Measurements from ENCODE around the gene ENDOV.

ENDOV gene

GRCh38 chr17:80473701-80474100 lies 58.7 kb downstream of the ENDOV start:
- H3K27ac ChIP-seq, result peak overlapping the region; percentile 19; the same call in 1 of the 2 replicates
- TF ChIP-seq CTCF (conservative IDR thresholded peaks at IDR 0.05; ENCODE audit: low read depth), result no peak
- ChIA-PET CTCF (interaction anchor here (0.6 to 2.1 kb wide), 3 partner anchors 39 to 145 kb away, joined by 3 to 8 read pairs (median 6); no protein-coding TSS in a partner anchor), POLR2A (ENCODE audit: low non-redundant PET) (no interaction called here)
- DNase-seq (ENCODE audit: low spot score), result no peak

GRCh38 chr17:80474231-80474960 lies 59.4 kb downstream of the ENDOV start:
- peak; percentile 49 for DNase-seq (ENCODE audit: low spot score)
- H3K27ac ChIP-seq, result peak overlapping the region; percentile 19
- CTCF ChIA-PET, result interaction anchor here (0.5 to 1.1 kb wide), 5 partner anchors 24 to 101 kb away, joined by 3 to 12 read pairs (median 4); no protein-coding TSS in a partner anchor
- POLR2A ChIA-PET (ENCODE audit: low non-redundant PET), result no interaction called here
- peak; percentile 33 for TF ChIP-seq CTCF (conservative IDR thresholded peaks at IDR 0.05; ENCODE audit: low read depth)

- POLR2A ChIA-PET (ENCODE audit: low non-redundant PET), result interaction anchor here (1.2 kb wide), 1 partner anchor 21 kb away, joined by 3 read pairs; no protein-coding TSS in a partner anchor
- CTCF ChIA-PET, result interaction anchor here (0.5 to 1.1 kb wide), 6 partner anchors 18 to 100 kb away, joined by 3 to 12 read pairs (median 4); no protein-coding TSS in a partner anchor
Observed at GRCh38 chr17:80474961-80475909, 60.3 kb downstream of the ENDOV start.

GRCh38 chr17:80475910-80476876 lies 61.2 kb downstream of the ENDOV start, which contains the start of gene NPTX1:
Gene NPTX1, minus strand, starts transcription at chr17:80476607. Its CDS starts 161 bp downstream, at chr17:80476446.
- no peak within 1 kb of the TSS for H3K27ac ChIP-seq
- POLR2A ChIA-PET (ENCODE audit: low non-redundant PET), result interaction anchor here (1.2 kb wide), 1 partner anchor 22 kb away, joined by 3 read pairs; no protein-coding TSS in a partner anchor
- no peak for TF ChIP-seq CTCF (conservative IDR thresholded peaks at IDR 0.05; ENCODE audit: low read depth)
- peak; percentile 44 for DNase-seq (ENCODE audit: low spot score)
- CTCF ChIA-PET, result interaction anchor here (0.5 to 0.9 kb wide), 2 partner anchors 19 to 27 kb away, joined by 4 to 6 read pairs; no protein-coding TSS in a partner anchor

More at GRCh38 chr17:80474961-80475909, 60.3 kb downstream of the ENDOV start:
- peak overlapping the region; percentile 19; the same call in 1 of the 2 replicates for H3K27ac ChIP-seq
- no peak for TF ChIP-seq CTCF (conservative IDR thresholded peaks at IDR 0.05; ENCODE audit: low read depth)
- no peak for DNase-seq (ENCODE audit: low spot score)

- POLR2A ChIA-PET (ENCODE audit: low non-redundant PET), result no interaction called here
- no peak for DNase-seq (ENCODE audit: low spot score)
- CTCF ChIA-PET, result interaction anchor here (0.6 to 1.2 kb wide), 6 partner anchors 12 to 504 kb away, joined by 3 to 6 read pairs (median 4); no protein-coding TSS in a partner anchor
- H3K27ac ChIP-seq, result no peak overlapping the region
- no peak for TF ChIP-seq CTCF (conservative IDR thresholded peaks at IDR 0.05; ENCODE audit: low read depth)
Observed at GRCh38 chr17:80476877-80477646, 62.1 kb downstream of the ENDOV start.

Measured in RWPE1 (cell line).